OCI-LY3 (cell line): ENCODE results near the gene EML4.

Experiments
- CTCF ChIP-seq: fragments of 200-600, 300-600 bp; sonication (generic); IDR thresholded peaks from 2 replicates; pipeline ENCODE4 v1.5.1; 2014; ENCODE audit warnings: antibody characterized with exemption, low read length, low read depth
- EZH2phosphoT487 ChIP-seq: fragments of 200-600 bp; shearing (Covaris generic); IDR thresholded peaks from 2 replicates; pipeline ENCODE4 v1.6.1; 2018; ENCODE audit warnings: antibody characterized with exemption, mixed run types, low read depth

GRCh38 chr2:42243297-42243696, 74.1 kb downstream of the EML4 start:
- no peak for TF ChIP-seq CTCF
- TF ChIP-seq EZH2phosphoT487, result no peak
